Neuronal stem cell (in vitro differentiated cells): ENCODE results near the gene PCBP3.

ENCODE experiments used
- DNase-seq: peaks from one replicate; pipeline ENCODE4 v3.0.0-alpha.2; 2013; ENCODE audit warnings: low spot score
- H2AFZ ChIP-seq: one replicate; pipeline ENCODE4 v1.6.1; 2013; ENCODE audit warnings: mild to moderate bottlenecking, low read length, inconsistent platforms
- H2AK5ac ChIP-seq: 2 replicates; pipeline ENCODE4 v1.6.1; 2013; ENCODE audit warnings: low read depth, mild to moderate bottlenecking, inconsistent platforms, low read length, moderate library complexity, mixed read lengths
- H2BK120ac ChIP-seq: 2 replicates; pipeline ENCODE4 v1.6.1; 2013; ENCODE audit warnings: low read depth, mild to moderate bottlenecking, inconsistent platforms, low read length, moderate library complexity, mixed read lengths
- H2BK12ac ChIP-seq: one replicate; pipeline ENCODE4 v1.6.1; 2013; ENCODE audit warnings: low read length, inconsistent platforms
- H2BK15ac ChIP-seq: 2 replicates; pipeline ENCODE4 v1.6.1; 2013; ENCODE audit warnings: mild to moderate bottlenecking, low read length, inconsistent platforms, mixed read lengths
- H2BK5ac ChIP-seq: one replicate; pipeline ENCODE4 v1.6.1; 2013; ENCODE audit warnings: inconsistent platforms, mild to moderate bottlenecking, low read length, moderate library complexity
- H3K14ac ChIP-seq: one replicate; pipeline ENCODE4 v1.6.1; 2013; ENCODE audit warnings: low read length, inconsistent platforms
- H3K18ac ChIP-seq: 2 replicates; pipeline ENCODE4 v1.6.1; 2013; ENCODE audit warnings: low read length, inconsistent platforms
- H3K23ac ChIP-seq: 2 replicates; pipeline ENCODE4 v1.6.1; 2013; ENCODE audit warnings: low read depth, mild to moderate bottlenecking, mixed read lengths, low read length, inconsistent platforms; ENCODE audit not compliant: poor library complexity
- H3K27ac ChIP-seq: replicated peaks from 3 replicates; pipeline ENCODE4 v1.5.1; 2013; ENCODE audit warnings: low read length, inconsistent platforms
- H3K27me3 ChIP-seq, 3 experiments: 2 replicates each; pipeline ENCODE4 v1.6.1; 2013; ENCODE audit warnings: low read length in 3 of 3, mild to moderate bottlenecking in 2 of 3, inconsistent platforms in 1 of 3, low read depth in 1 of 3, mixed read lengths in 1 of 3, moderate library complexity in 1 of 3; ENCODE audit not compliant: control insufficient read depth in 3 of 3, insufficient read depth in 3 of 3
- H3K36me3 ChIP-seq, 2 donors: replicated peaks in 1 of 2; 2 replicates each; pipeline ENCODE4 v1.6.1; 2013; ENCODE audit warnings: low read length in 2 of 2; ENCODE audit not compliant: control insufficient read depth in 2 of 2, insufficient read depth in 2 of 2
- H3K4ac ChIP-seq: 2 replicates; pipeline ENCODE4 v1.6.1; 2013; ENCODE audit warnings: inconsistent platforms, mild to moderate bottlenecking, low read length, moderate library complexity
- H3K4me1 ChIP-seq, 2 donors: 1 replicate in 1 of 2; 2 replicates in 1 of 2; pipeline ENCODE4 v1.6.1; 2013; ENCODE audit warnings: low read length in 2 of 2, low read depth in 1 of 2; ENCODE audit not compliant: control insufficient read depth in 2 of 2, insufficient read depth in 1 of 2
- H3K4me2 ChIP-seq: one replicate; pipeline ENCODE4 v1.6.1; 2013; ENCODE audit warnings: mild to moderate bottlenecking, low read length, inconsistent platforms; ENCODE audit not compliant: insufficient read depth, poor library complexity, severe bottlenecking
- H3K4me3 ChIP-seq, 2 donors: 2 replicates each; pipeline ENCODE4 v1.5.1; 2013; ENCODE audit warnings: low read length in 2 of 2, mild to moderate bottlenecking in 2 of 2, inconsistent platforms in 1 of 2, moderate library complexity in 1 of 2
- H3K79me1 ChIP-seq: one replicate; pipeline ENCODE4 v1.6.1; 2013; ENCODE audit warnings: low read depth, mild to moderate bottlenecking, inconsistent platforms, low read length, moderate library complexity
- H3K9ac ChIP-seq: one replicate; pipeline ENCODE4 v1.6.1; 2013; ENCODE audit warnings: mild to moderate bottlenecking, low read depth, low read length, inconsistent platforms; ENCODE audit not compliant: poor library complexity
- H3K9me3 ChIP-seq, 2 donors: replicated peaks in 1 of 2; 2 replicates each; pipeline versions ENCODE3 to v1.6.1; 2013; ENCODE audit warnings: low read length in 2 of 2, mild to moderate bottlenecking in 2 of 2, inconsistent platforms in 1 of 2, low read depth in 1 of 2, mixed read lengths in 1 of 2, moderate library complexity in 1 of 2; ENCODE audit not compliant: control insufficient read depth in 2 of 2, insufficient read depth in 1 of 2
- H4K8ac ChIP-seq: one replicate; pipeline ENCODE4 v1.6.1; 2013; ENCODE audit warnings: low read depth, mild to moderate bottlenecking, inconsistent platforms, low read length, moderate library complexity
- H4K91ac ChIP-seq: one replicate; pipeline ENCODE4 v1.6.1; 2013; ENCODE audit warnings: low read length, low read depth, mild to moderate bottlenecking, inconsistent platforms; ENCODE audit not compliant: poor library complexity
- WGBS, 2 donors: extraction: QIAGEN DNeasy Blood & Tissue Kit; methylation state at CpG; one replicate each; pipeline ENCODE4 v1.1.7; 2013; ENCODE audit warnings: missing lambda C conversion rate in 2 of 2, mixed read lengths in 1 of 2; ENCODE audit not compliant: insufficient read length in 2 of 2, insufficient replicate concordance in 1 of 2; ENCODE audit errors: extremely low coverage in 2 of 2; 5-methylcytosine and 5-hydroxymethylcytosine counted together

Gene PCBP3

GRCh38 chr21:45632160-45632559, 11.4 kb upstream of the PCBP3 start:
- no peak overlapping the region for H3K27ac ChIP-seq
- peak overlapping the region; percentile 17 for H2BK120ac ChIP-seq
- peak overlapping the region; percentile 12 for H3K18ac ChIP-seq
- WGBS, 2 donors = no CpG with 5 or more reads among the region's 13 CpGs
- peak overlapping the region; percentile 7 for H2BK12ac ChIP-seq
- no peak overlapping the region for H3K14ac ChIP-seq
- H2BK5ac ChIP-seq = peak overlapping the region; percentile 26
- H4K8ac ChIP-seq = no peak overlapping the region
- H3K9ac ChIP-seq = no peak overlapping the region
- peaks cover 0 to 8% of the 10 kb centered on the region in 2 donors for H3K36me3 ChIP-seq
- H3K4me1 ChIP-seq = peaks cover 0 to 4% of the 10 kb centered on the region in 2 donors
- H3K4me3 ChIP-seq = no peak overlapping the region
- no peak for DNase-seq
- H3K23ac ChIP-seq = peak overlapping the region; percentile 30
- peak overlapping the region; percentile 22 for H2AK5ac ChIP-seq
- H3K9me3 ChIP-seq = peaks cover 0 to 19% of the 10 kb centered on the region in 2 donors
- H3K4ac ChIP-seq = no peak overlapping the region
- H2BK15ac ChIP-seq = no peak overlapping the region
- H2AFZ ChIP-seq = peak overlapping the region; percentile 26
- H3K79me1 ChIP-seq = peaks cover 6% of the 10 kb centered on the region
- no peak overlapping the region for H3K4me2 ChIP-seq
- H4K91ac ChIP-seq = no peak overlapping the region
- peaks cover 0 to 6% (median 0%) of the 10 kb centered on the region in 3 experiments for H3K27me3 ChIP-seq

- Histone ChIP-seq H2BK120ac (no peak overlapping the region), H3K79me1 (peaks cover 6% of the 10 kb centered on the region), H3K18ac (peak overlapping the region; percentile 91), H3K36me3 (peaks cover 0 to 8% of the 10 kb centered on the region in 2 donors), H4K8ac (no peak overlapping the region), H2AFZ (peak overlapping the region; percentile 26), H3K4ac (no peak overlapping the region), H3K4me2 (no peak overlapping the region), H2BK12ac (no peak overlapping the region), H3K9me3 (peaks cover 0 to 19% of the 10 kb centered on the region in 2 donors), H3K14ac (no peak overlapping the region), H3K23ac (peak overlapping the region; percentile 67), H3K27ac (no peak overlapping the region), H4K91ac (peak overlapping the region; percentile 26), H3K9ac (no peak overlapping the region), H2BK15ac (no peak overlapping the region), H2AK5ac (peak overlapping the region; percentile 54), H2BK5ac (peak overlapping the region; percentile 26), H3K4me3 (no peak overlapping the region), H3K4me1 (peaks cover 0 to 4% of the 10 kb centered on the region in 2 donors), H3K27me3 (peaks cover 0 to 6% (median 0%) of the 10 kb centered on the region in 3 experiments)
- DNase-seq = no peak
- WGBS, 2 donors = no CpG with 5 or more reads among the region's 20 CpGs
These were observed 10.8 kb upstream of the PCBP3 start for GRCh38 chr21:45632637-45633251.

GRCh38 chr21:45634511-45635183, 8.9 kb upstream of the PCBP3 start:
- Histone ChIP-seq H3K36me3 (peaks cover 0 to 8% of the 10 kb centered on the region in 2 donors), H2AK5ac (no peak overlapping the region), H3K23ac (no peak overlapping the region), H3K9me3 (peaks cover 0 to 19% of the 10 kb centered on the region in 2 donors), H3K27ac (no peak overlapping the region), H3K14ac (no peak overlapping the region), H3K4me3 (no peak overlapping the region), H3K18ac (no peak overlapping the region), H2BK5ac (no peak overlapping the region), H4K91ac (no peak overlapping the region), H3K27me3 (peaks cover 0 to 12% (median 8%) of the 10 kb centered on the region in 3 experiments), H3K9ac (peak overlapping the region; percentile 18), H3K4ac (no peak overlapping the region), H3K79me1 (peaks cover 6% of the 10 kb centered on the region), H2BK15ac (no peak overlapping the region), H3K4me2 (no peak overlapping the region), H4K8ac (no peak overlapping the region), H2BK12ac (no peak overlapping the region), H2AFZ (no peak overlapping the region), H3K4me1 (peaks cover 0 to 4% of the 10 kb centered on the region in 2 donors), H2BK120ac (no peak overlapping the region)
- WGBS, 2 donors = 100% methylated on average over 1 of the region's 18 CpGs
- no peak for DNase-seq
